BJ (cell line): Measurements from ENCODE around the gene AGBL4. TPM values are rescaled to one million over a fixed set of nuclear protein-coding genes. Genes with fewer than 3 reads are reported as not detected.

Source experiments
- CTCF ChIA-PET: fragments of 350-600 bp; formaldehyde crosslinking; extraction: SDS; loops from one replicate; lab custom pipeline; 2021; ENCODE audit warnings: antibody characterized with exemption, inconsistent platforms; lab: Yijun Ruan, JAX
- POLR2A ChIA-PET: fragments of 300-600 bp; sonication (Branson Sonifier 250); formaldehyde crosslinking; extraction: SDS; loops from one replicate; lab custom pipeline; 2021; ENCODE audit warnings: antibody characterized with exemption; lab: Charles Lee
- DNase-seq: peaks from one replicate; pipeline ENCODE4 v3.0.0-alpha.2; 2011; ENCODE audit warnings: low read depth
- H3K27me3 ChIP-seq: 2 replicates; pipeline ENCODE4 v1.6.0; 2011; ENCODE audit warnings: low read length; ENCODE audit not compliant: control insufficient read depth, insufficient read depth
- H3K36me3 ChIP-seq: 2 replicates; pipeline ENCODE4 v1.5.1; 2011; ENCODE audit warnings: low read length; ENCODE audit not compliant: control insufficient read depth, insufficient read depth
- H3K4me3 ChIP-seq: 2 replicates; pipeline ENCODE4 v1.5.1; 2011; ENCODE audit warnings: low read depth, mild to moderate bottlenecking, control low read depth, low read length
- CTCF ChIP-seq: IDR thresholded peaks from 2 replicates; pipeline ENCODE4 v1.5.1; 2011; ENCODE audit warnings: low read depth, mild to moderate bottlenecking, control low read depth, inconsistent platforms, low read length, moderate library complexity; ENCODE audit not compliant: insufficient read depth
- polyA plus RNA-seq: library from polyadenylated mRNA; depleted of rRNA; stranded (reverse); fragments of >200 nt; gene quantifications from 2 replicates; pipeline ENCODE4 v1.2.3, GENCODE V29; 2011

The AGBL4 gene
- polyA plus RNA-seq, 1 experiment = not detected

- TF ChIP-seq CTCF = no peak
- H3K27me3 ChIP-seq = no peaks in the 10 kb centered on the region
- DNase-seq = no peak
- CTCF ChIA-PET = no interaction called here
- H3K36me3 ChIP-seq = no peaks in the 10 kb centered on the region
- no peak overlapping the region for H3K4me3 ChIP-seq
- POLR2A ChIA-PET = no interaction called here
Measured at GRCh38 chr1:49465486-49466185, 558.1 kb downstream of the AGBL4 start.

- TF ChIP-seq CTCF = no peak
- ChIA-PET POLR2A (no interaction called here), CTCF (no interaction called here)
- Histone ChIP-seq H3K36me3 (no peaks in the 10 kb centered on the region), H3K27me3 (no peaks in the 10 kb centered on the region), H3K4me3 (no peak overlapping the region)
- no peak for DNase-seq
Measured at GRCh38 chr1:49448200-49448599, 575.6 kb downstream of the AGBL4 start.

GRCh38 chr1:49436865-49437264 lies 586.9 kb downstream of the AGBL4 start:
- no peak for TF ChIP-seq CTCF
- CTCF ChIA-PET = no interaction called here
- Histone ChIP-seq H3K36me3 (no peaks in the 10 kb centered on the region), H3K27me3 (no peaks in the 10 kb centered on the region), H3K4me3 (no peak overlapping the region)
- POLR2A ChIA-PET = no interaction called here
- no peak for DNase-seq

- H3K36me3 ChIP-seq = no peaks in the 10 kb centered on the region
- ChIA-PET CTCF (no interaction called here), POLR2A (no interaction called here)
- H3K27me3 ChIP-seq = no peaks in the 10 kb centered on the region
- no peak for DNase-seq
- no peak for TF ChIP-seq CTCF
- no peak overlapping the region for H3K4me3 ChIP-seq
Measured at GRCh38 chr1:49435291-49435690, 588.5 kb downstream of the AGBL4 start.

GRCh38 chr1:49424782-49425181 lies 599.0 kb downstream of the AGBL4 start:
- no peak for DNase-seq
- H3K4me3 ChIP-seq = no peak overlapping the region
- H3K27me3 ChIP-seq = no peaks in the 10 kb centered on the region
- no peak for TF ChIP-seq CTCF
- ChIA-PET CTCF (no interaction called here), POLR2A (no interaction called here)
- H3K36me3 ChIP-seq = no peaks in the 10 kb centered on the region
